ENCODE data around the gene ZDHHC14.

DNA sequence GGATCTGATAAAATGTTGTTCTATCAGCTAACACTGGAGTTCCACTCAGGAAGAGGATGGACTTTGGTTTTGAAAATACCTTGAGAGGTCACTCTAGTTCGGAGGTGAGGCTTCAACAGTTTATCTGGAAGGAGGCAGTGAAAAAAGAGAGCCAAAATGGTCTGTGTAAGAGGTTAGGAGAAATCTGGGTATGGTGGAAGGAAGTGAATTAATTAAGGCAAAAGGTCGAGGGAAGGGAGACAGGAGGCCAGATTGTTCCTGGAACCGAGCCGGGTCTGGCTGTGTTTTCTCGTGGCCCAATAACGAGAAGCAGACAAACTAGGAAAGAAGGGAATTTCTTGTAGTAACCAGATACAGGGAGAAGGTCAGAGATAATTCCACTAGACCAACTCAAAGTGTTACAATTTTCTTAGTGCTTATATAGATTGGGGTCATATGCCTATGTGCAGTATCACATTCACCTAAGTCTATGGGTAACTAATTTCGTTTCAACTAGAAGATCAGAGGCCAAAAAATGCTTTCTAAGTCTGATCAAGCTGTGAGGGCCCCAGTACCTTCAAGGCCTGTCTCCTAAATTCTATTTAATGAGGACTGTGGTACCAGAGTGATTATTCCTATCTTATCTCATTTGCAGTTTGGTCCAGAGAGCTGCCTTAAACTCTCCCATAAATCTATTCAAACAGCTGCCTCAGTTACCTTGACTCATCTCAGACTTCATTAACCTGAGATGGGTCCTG is 346.1 kb downstream of the ZDHHC14 start:
- TF ChIP-seq, protein P1, sequence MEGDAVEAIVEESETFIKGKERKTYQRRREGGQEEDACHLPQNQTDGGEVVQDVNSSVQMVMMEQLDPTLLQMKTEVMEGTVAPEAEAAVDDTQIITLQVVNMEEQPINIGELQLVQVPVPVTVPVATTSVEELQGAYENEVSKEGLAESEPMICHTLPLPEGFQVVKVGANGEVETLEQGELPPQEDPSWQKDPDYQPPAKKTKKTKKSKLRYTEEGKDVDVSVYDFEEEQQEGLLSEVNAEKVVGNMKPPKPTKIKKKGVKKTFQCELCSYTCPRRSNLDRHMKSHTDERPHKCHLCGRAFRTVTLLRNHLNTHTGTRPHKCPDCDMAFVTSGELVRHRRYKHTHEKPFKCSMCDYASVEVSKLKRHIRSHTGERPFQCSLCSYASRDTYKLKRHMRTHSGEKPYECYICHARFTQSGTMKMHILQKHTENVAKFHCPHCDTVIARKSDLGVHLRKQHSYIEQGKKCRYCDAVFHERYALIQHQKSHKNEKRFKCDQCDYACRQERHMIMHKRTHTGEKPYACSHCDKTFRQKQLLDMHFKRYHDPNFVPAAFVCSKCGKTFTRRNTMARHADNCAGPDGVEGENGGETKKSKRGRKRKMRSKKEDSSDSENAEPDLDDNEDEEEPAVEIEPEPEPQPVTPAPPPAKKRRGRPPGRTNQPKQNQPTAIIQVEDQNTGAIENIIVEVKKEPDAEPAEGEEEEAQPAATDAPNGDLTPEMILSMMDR (IDR thresholded peaks at IDR 0.05) = no peak
- no peak for TF ChIP-seq POLR2A (IDR thresholded peaks at IDR 0.05)

All from vagina (tissue), 2 donors.